Osteoblast (primary cell): Measurements from ENCODE around the gene TRIML2. TPM values are rescaled to one million over a fixed set of nuclear protein-coding genes. Genes with fewer than 3 reads are reported as not detected.

Source experiments
- DNase-seq: peaks from one replicate; pipeline ENCODE4 v3.0.0; 2011; ENCODE audit warnings: low spot score, mixed read lengths; ENCODE audit not compliant: insufficient read length; ENCODE audit errors: missing footprints
- H2AFZ ChIP-seq: 2 replicates; pipeline ENCODE4 v1.6.0; 2011; ENCODE audit warnings: mild to moderate bottlenecking, low read length
- H3K27ac ChIP-seq: 2 replicates; pipeline ENCODE4 v1.5.1; 2011; ENCODE audit warnings: mild to moderate bottlenecking, low read depth, low read length, moderate library complexity
- H3K27me3 ChIP-seq: 2 replicates; pipeline ENCODE4 v1.6.0; 2012; ENCODE audit warnings: mild to moderate bottlenecking, control low read depth, inconsistent platforms, low read length, moderate library complexity; ENCODE audit not compliant: insufficient read depth
- H3K36me3 ChIP-seq: 2 replicates; pipeline ENCODE4 v1.5.1; 2011; ENCODE audit warnings: mild to moderate bottlenecking, low read length, control low read depth, moderate library complexity; ENCODE audit not compliant: insufficient read depth
- H3K4me1 ChIP-seq: 2 replicates; pipeline ENCODE4 v1.5.1; 2011; ENCODE audit warnings: mild to moderate bottlenecking, low read length, control low read depth, moderate library complexity; ENCODE audit not compliant: insufficient read depth
- H3K4me2 ChIP-seq: 2 replicates; pipeline ENCODE4 v1.6.0; 2011; ENCODE audit warnings: mild to moderate bottlenecking, low read length; ENCODE audit not compliant: insufficient read depth
- H3K4me3 ChIP-seq: fragments of 200-600 bp; sonication (generic); 3 replicates; pipeline ENCODE4 v1.5.1; 2012; ENCODE audit warnings: mild to moderate bottlenecking, low read length, inconsistent platforms; ENCODE audit not compliant: insufficient read depth
- H3K79me2 ChIP-seq: 2 replicates; pipeline ENCODE4 v1.6.0; 2012; ENCODE audit warnings: mild to moderate bottlenecking, low read length, control low read depth, inconsistent platforms; ENCODE audit not compliant: insufficient read depth
- H3K9me3 ChIP-seq: 2 replicates; pipeline ENCODE4 v1.5.1; 2011; ENCODE audit warnings: low read depth, low read length, control low read depth
- H4K20me1 ChIP-seq: 2 replicates; pipeline ENCODE4 v1.6.0; 2012; ENCODE audit warnings: mild to moderate bottlenecking, low read length, control low read depth; ENCODE audit not compliant: insufficient read depth
- CTCF ChIP-seq: IDR thresholded peaks from 2 replicates; pipeline ENCODE4 v1.5.1; 2011; ENCODE audit warnings: mild to moderate bottlenecking, low read depth, low read length, moderate library complexity; ENCODE audit errors: extremely low read depth
- small RNA-seq: library from RNA; depleted of rRNA; stranded (forward); fragments of <200 nt; gene quantifications from one replicate; pipeline ENCODE3, GENCODE V24; 2012
- total RNA-seq: library from RNA; depleted of rRNA; stranded (reverse); fragments of >200 nt; gene quantifications from 2 replicates; pipeline ENCODE4 v1.2.3, GENCODE V29; 2012

TRIML2 gene
- total RNA-seq, 1 donor: not detected

DNA sequence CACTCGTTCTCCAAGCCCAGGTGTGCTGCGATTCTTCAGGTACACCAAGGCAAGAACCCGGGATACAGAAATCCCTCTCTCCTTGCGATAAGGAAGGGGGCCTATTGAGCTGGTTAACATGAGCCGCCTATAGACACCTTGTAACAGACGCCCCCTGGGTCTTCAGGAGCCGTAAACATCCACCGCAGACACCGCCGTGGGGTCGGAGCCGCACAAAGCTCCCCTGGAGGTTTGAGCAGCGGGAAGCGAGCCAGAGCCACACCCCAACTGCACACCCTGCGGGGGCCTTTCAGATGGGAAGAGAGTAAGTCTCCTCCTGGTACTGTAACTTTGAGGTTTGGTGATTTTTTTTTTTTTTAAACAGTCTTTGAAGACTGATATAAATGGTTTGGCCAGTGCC is 67.2 kb downstream of the TRIML2 start:
- no peaks in the 10 kb centered on the region for H3K79me2 ChIP-seq
- H3K36me3 ChIP-seq: no peaks in the 10 kb centered on the region
- H3K27me3 ChIP-seq: no peaks in the 10 kb centered on the region
- H3K27ac ChIP-seq: no peak overlapping the region
- no peak overlapping the region for H2AFZ ChIP-seq
- no peak for DNase-seq
- no peak overlapping the region for H3K4me2 ChIP-seq
- no peaks in the 10 kb centered on the region for H3K4me1 ChIP-seq
- H4K20me1 ChIP-seq: no peaks in the 10 kb centered on the region
- H3K9me3 ChIP-seq: no peaks in the 10 kb centered on the region
- no peak for TF ChIP-seq CTCF
- no peak overlapping the region for H3K4me3 ChIP-seq

- Histone ChIP-seq H3K27me3 (no peaks in the 10 kb centered on the region), H3K4me1 (no peaks in the 10 kb centered on the region), H3K4me2 (no peak overlapping the region), H3K4me3 (no peak overlapping the region), H3K36me3 (no peaks in the 10 kb centered on the region), H3K27ac (no peak overlapping the region), H2AFZ (no peak overlapping the region), H3K79me2 (no peaks in the 10 kb centered on the region), H3K9me3 (no peaks in the 10 kb centered on the region), H4K20me1 (no peaks in the 10 kb centered on the region)
- DNase-seq: no peak
- no peak for TF ChIP-seq CTCF
Measured at GRCh38 chr4:188041721-188042120, 67.7 kb downstream of the TRIML2 start.

Small RNAs within 50 kb of the gene (small RNA-seq; reads per million reads assigned to genes)
- not detected for gene RNU6-173P

Other genes with a start within 250 kb of the TRIML2 start
- not detected in 2 replicates for gene ZFP42, start 113.8 kb downstream of the TRIML2 start, total RNA-seq
- gene TRIML1, start 29.8 kb upstream of the TRIML2 start, total RNA-seq: not detected in 2 replicates